Activated T-cell treated with anti-CD3 and anti-CD28 coated beads for 4 hours (primary cell): ENCODE data around the gene CAMK2A.

Experiments used
- DNase-seq: peaks from one replicate; pipeline ENCODE4 v3.0.0-alpha.2; 2020

CAMK2A gene

DNA sequence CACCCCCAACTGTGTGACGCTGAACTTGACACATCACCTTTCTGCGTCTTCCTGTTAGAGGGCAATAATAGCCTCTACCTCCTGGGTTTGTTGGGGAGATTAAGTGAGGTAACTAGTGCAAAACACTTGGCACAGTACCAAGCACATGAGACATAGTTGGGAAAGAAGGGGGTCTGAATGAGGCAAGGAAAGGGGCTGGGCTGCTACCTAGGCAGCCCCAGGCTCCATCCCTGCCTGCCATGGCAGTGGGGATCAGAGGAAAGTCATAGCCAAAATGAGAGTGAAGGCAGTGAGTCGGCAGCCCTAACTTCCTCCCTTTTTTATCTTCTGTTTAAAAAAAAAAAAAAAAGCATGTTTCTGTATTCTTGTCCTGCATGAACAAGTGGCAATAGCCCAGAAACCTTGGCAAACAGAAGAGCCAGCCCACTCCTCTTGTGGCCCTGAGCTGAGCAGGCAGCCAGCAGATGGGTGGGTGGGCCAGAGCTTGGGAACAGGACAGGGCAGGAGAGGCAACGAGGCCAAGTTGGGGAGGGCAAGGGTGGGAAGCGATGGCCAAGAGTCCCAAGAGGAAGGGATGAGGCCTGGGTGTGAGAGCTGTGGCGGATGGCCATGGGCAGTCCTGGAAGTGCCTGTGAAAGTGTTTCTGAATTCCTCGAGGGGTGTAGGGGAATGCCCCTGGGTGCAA lies 11.4 kb downstream of the CAMK2A start:
- no peak for DNase-seq

DNA sequence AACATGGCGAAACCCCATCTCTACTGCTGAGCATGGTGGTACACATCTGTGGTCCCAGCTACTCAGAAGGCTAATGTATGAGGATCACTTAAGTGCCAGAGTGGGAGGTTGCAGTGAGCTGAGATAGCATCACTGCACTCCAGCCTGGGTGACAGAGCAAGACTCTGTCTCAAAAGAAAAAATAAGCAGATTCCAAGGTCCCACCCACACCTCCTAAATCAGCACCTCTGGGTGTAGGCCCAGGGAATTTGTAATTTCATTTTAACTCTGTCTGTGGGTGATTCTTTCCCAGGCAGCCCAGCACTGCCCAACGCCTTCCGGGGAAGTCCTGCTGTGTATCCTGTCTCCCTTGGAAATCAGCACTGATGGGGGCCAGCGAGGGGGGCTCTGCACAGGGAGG lies 12.5 kb downstream of the CAMK2A start:
- DNase-seq, result no peak

DNA sequence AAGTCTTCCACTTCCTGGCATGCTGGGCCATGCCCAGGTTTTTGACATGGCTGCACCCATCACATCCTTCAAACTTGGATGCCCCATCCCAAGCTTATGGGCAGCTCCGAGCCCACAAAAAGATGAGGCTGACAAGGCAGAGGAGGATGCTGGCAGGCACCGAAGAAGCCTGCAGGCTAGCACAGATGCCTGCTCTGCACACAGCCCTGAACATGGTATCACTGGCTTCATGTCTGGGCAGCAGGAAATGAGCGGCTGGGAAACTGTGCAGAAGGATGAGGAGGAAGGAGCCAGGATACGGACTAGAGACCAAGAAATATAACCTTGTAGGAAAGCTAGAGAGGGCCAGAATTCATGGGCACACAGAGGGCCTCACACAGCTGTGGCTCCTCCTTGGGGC lies 14.8 kb downstream of the CAMK2A start:
- no peak for DNase-seq

DNA sequence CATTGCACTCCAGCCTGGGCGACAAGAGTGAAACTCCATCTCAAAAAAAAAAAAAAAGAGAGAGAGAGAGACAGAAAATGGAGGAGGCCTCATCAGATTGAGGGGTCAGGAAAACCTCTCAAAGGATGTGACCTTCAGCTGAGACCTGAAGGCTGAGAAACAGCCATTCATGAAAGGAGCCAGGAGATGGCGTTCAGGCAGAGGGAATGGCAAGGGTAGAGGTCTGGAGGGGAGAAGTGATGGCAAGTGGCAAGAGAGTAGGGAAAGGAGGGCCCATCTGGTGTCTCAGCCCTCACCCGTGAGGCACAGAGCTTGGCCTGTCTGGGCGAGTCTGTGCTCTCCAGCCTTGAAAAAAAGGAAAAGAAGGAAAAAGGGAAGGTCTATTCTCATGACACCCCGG lies 17.0 kb downstream of the CAMK2A start:
- no peak for DNase-seq

DNA sequence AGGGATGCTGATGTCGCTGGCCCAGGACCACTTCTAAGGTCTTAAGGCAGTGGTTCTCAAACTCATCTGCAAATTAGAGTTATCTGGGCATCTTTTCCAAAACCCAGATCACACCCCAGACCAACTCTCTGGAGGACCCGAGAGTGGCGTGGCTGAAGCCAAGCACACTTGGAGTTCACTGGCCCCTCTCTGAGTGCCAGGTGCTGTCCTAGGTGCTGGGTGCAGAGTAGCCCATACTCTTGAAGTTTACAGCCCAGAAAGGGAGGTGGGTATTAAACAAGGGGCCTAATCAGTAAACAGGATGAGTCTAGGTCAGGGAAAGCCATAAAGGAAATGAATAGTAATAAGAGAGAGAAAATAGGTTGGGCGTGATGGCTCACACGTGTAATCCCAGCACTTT lies 17.6 kb downstream of the CAMK2A start:
- no peak for DNase-seq

DNA sequence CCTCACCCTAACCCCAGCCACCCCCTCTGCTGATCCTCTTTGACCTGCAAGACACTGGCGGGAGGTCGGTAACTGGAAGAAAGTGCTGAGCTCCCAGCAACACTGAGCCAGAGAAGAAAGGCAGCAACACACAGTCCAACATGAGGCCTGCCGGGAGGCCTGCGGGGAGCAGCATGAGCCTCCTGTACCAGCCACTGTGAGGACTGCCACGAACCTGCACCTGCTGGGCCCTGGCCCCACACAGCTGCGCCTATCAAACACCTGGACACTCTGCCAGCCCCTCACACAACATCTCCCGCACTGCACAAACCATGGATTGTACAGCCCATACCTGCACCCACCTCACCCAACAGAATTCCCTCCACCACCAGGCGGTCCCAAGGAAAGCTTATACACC lies 18.3 kb downstream of the CAMK2A start:
- no peak for DNase-seq

DNA sequence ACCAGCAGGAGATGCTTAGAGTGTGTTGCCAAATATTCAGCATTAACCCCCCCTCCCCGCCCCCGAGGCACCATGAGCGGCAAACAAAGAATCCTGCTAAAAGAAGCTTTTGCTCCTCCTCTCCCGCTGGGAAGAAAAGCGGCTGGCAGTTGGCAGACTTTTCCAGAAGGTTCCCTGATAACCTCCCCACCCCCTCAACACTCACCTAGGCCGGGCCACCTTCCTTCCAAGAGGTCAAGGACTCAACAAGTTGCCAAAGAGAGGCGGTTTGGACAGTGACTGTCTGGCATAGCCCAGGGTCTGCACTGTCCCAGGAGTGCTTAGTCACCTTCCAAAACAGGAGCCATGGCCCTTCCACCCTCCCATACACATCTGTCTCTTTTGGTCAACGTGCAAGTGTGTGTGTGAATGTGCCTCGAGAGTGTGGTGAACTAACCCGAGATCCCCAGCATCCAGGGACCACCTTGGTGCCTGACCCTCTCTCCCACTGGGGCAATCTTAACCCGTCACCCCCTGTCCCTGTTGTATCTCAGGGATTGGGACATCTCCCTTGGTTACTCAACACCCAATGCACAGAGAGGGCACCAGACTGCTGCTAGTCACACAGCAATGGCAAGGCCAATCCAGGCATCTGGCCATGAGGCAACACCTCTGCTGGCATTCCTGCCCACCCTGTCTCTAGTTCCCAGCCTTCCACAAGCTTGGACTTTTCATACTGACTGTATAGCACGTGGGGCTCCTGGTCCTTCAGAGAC lies 18.9 kb downstream of the CAMK2A start:
- DNase-seq, result no peak

DNA sequence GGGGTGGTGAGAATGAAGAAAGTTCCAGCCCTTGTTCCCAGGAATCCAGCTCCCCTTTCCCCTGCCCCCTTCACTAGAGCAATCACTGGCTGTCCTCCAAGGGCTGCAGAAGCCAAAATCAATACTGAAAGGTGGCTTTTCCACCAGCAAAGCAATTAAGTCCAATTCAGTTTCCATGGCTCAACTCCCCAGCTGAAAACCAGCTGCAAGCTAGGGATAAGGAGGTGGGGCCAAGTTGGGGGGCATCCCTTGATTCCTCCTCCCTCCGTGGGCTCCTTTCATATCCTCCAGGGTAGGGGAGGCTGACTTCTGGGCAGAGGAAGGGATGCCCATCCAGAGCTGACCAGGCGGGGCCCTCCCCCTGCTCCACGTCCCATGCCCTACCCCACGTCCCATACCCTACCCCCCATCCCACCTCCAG lies 22.7 kb downstream of the CAMK2A start:
- no peak for DNase-seq

DNA sequence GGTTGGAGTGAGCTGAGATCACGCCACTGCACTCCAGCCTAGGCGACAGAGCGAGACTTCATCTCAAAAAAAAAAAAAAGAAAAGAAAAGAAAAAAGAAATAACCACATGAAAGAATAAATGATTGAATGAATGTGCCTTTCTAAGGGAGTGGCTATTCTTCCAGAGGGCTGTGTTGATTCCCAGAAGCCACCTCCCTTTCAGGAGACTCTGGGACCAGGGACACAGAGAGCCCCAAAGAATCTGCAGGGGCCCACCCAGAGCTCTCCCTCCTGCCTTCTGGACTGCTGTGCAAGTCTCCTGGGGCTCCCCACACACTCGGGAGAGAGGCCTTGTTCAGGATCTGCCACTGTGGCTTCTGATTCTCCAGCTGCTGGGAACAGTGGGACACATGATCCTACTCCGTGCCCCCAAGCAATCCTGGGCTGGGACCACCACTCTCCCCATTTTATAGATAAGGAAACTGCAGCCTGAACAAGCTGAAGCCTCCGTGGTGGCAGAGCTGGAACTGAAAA lies 23.6 kb downstream of the CAMK2A start:
- no peak for DNase-seq

DNA sequence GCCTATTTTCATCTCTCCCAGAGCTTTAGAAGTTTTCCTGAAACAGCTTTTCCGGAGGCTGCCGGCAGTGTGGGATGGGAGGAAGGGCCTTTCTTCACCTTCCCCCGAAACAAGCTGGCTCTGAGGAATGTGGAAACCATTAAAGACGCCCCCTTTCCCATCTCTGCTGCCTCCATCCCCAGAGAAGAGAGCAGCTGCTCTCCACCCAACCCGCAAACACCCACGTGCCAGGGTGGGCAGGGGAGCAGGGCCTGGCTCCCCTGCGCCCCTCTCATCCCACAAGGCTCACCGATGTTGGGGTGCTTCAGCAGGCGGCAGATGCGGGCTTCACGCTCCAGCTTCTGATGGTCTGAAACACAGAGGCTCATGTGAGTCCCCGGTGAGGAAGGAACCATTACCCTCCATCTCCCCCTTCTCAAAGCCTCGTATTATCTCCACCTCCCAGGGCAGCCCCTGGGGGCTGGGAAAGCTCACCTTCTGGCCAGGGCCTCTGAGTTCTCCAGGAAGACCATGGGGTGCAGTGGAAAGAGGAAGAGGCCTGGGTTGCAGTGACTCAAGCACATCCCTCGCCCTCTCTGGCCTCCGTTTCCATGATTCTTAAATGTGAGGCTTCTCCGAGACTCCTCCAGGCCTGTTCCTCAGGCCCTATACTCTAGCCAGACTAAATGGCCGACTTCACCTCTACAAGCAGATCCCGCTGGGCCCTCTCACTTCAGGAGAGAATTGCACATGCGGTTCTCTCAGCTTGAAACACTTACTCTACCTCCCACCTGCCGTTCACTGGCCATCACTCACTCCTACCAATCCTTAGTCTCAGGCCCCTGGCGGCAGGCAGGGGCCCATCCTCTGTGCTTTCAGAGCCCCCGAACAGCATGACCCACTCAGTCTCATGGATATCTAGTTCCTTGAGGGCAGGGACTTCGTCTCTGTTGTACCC lies 24.6 kb downstream of the CAMK2A start:
- DNase-seq, result no peak

DNA sequence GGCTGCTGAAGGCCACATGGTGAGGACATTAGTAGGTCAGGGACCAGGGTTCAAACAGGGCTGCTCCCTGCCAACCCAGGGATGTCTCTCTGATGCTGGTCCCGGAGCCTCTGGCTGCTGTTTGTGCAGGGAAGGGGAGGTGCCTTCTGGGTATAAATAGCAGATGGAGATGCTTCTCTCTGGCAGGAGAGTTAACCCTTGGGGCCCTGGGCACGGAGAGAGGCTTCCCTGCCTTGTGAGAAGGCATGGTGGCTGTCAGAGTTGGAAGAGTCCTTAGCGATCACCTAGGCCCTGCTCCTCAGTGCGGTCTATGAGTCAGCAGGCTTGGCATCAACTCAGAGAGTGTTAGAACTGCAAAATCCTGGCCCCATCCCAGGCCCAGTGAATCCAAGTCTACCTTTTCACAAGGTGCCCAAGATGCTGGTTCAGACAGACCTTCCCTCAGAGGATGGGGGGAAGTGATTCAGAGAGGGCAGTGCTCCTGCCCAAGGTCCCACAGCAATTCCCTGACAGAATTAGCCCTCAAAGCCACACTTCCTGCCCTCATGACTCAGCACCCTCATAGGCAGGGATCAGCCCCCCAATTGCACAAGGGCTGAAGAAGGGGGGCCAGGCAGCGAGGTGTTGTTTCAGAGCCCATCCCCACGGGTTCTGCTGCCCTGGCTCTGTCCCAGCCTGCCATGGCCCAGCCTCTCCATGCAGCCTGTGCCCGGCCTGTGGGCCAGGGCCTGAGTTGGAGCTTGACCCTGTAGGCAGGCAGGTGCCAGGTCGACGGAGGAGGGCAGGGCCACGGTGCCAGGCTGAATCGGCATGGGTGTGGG lies 25.6 kb downstream of the CAMK2A start:
- DNase-seq, result no peak

DNA sequence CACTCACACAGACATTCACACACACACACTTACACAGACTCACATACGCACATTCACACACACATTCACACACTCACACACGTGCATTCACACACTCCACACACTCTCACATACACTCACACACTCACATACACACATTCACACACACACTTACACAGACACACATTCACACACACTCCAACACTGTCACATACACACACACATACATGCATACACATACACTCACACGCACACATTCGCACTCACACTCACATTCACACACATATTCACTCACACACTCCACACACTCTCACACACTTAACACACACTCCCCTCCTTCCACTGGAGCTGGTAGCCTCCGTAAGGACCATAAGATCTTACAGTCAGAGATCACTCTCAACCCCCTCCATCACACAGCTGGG lies 26.2 kb downstream of the CAMK2A start:
- DNase-seq, result no peak

DNA sequence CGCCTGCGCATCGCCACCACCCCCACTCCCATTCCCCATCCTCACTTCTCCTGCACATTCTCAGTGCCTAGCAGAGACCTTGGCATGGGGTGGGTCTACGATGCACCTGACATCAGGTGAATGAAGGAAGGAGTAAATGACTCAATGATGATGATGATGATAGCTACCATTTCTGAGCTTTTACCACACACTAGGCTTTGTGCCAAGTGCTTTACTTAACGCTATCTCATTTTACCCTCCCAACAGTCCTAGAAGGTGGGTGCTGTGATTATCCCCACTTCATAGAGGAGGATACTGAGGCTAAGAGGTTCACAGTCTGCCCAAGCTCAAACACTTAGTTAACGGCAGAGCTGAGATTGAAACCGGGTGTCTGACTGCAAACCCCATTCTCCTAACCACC lies 27.1 kb downstream of the CAMK2A start:
- DNase-seq, result no peak

DNA sequence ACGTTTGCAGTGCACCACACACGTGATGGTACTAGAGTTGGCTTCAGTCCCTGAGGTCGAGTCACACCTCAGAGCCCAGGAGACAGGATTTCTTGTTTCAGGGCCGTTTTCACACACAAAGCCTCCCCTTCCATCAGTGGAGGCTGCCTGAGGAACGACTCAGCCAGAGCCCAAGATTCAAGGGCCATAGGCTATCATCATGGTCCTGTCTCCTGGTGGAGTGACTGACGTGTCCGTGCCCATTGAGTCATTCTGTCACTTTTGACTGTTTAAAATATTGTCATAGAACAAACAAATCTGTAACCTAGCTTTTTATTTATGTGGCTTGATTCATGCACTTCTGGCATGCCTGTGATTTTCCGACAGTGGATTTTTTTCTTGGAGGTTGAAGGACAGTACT lies 28.3 kb downstream of the CAMK2A start:
- no peak for DNase-seq

DNA sequence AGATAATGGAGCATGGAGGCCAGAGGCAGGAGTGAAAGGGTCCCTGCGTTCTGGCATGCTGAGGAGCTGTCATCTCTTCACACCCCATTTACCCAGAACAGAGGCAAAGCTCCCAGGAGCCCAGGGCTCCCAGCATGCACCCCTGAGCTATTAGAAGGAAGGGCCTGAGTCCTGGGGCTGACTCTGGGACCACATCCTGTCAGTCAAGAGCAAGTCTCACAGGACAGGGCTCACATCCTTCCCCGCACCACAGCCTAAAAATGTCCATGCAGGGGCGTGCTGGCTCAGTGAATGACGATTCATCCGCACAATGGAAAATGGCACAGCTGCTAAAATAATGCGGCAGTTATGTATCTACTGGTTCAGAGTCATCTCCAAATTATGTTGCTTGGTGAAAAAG lies 31.4 kb downstream of the CAMK2A start:
- DNase-seq, result no peak

DNA sequence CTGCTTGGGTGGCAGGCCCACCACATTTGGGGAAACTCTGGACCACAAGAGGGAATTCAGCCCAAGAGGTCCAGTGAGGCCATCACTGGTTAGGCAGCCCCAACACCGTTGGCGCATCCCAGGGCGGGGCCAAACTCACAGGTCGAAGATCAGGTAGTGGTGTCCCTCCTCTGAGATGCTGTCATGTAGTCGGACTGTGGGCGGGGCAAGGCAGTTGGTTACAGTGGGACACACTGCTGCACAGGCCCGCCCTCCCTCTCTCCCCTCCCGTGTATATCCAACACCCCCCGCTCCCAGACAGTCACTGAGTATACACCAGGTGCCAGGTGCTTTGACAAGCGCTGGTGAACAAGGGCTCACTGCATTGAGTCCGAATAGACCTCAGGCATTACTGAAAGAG lies 32.1 kb downstream of the CAMK2A start:
- no peak for DNase-seq

DNA sequence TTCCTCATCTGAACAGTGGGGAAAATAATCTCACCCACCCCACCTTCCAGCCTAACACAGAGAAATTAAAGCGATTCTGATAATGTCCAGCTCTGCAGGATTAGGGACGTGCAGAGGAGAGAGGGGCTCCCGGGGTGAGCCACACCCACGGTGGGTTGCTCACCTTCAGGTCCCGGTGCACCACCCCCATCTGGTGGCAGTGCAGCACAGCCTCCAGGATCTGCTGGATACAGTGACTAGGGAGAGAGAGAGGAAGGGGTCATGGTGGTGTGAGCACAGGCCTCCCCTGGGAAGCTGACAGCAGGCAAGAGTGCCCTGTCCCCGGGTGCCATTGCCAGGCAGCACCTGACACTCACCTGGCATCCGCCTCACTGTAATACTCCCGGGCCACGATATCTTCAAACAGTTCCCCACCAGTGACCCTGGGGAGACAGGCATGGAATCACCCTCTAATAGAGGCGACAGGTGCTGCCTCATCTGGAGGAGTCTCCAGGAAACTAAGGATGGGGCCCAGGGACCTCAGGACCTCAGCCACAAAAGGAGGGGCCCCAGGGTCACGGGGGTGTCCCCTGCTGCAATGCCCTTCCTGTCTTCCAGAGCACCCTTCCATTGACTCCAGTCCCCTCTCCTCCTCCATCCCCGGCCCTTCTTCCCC lies 33.0 kb downstream of the CAMK2A start:
- DNase-seq, result no peak

DNA sequence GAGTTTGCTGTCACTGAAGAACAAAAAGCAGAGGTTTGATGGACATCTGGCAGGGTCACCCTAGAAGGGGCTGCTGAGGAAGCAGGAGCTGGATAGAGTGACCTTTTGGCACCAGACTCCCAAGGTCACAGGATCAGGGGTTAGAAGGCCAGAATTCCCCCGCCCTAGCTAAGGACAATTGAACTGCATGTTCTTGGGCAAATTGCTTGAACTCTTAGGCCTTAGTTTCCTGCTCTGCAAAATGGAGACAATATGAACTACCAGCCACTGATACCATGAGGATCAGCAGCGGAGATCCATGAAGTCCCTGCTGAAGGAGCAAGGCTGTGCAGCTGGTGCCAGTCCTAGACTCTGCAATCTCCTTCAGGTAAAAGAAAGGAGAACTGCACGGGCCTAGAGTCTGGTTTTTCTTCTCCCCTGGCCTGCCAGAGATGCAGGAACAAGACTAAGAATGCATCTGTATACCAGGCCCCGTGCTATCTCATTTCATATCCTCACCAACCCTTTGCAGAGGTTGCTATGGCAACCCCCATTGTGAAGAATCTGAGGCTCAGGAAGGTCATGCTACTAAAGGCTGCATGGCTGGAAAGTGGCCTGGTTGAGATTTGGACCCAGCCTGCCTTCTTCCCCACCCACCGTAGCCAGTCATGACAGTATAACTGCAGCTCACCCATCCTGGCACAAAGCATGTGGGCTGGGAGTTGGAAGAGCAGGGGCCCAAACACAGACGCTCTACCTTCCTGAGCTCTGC lies 33.7 kb downstream of the CAMK2A start:
- DNase-seq, result no peak

DNA sequence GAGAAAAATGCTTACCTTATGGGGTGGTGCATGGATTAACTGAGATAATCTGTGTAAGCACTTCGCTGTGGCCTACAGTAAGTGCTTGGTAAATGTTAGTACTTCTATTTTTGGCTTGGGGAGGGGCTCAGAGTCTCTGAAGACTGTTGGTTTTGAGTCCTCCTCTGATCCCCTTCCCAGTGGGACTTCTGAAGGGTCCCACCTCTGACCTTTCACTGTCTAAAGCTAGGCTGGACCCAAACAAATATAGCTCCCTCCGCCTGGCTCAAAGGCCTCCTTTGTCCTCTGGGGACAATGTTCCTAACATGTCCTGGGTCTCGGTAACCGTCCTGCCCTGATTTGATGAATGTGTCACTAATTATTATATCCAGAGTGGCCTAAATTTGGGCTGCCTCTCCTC lies 34.8 kb downstream of the CAMK2A start:
- DNase-seq, result no peak

DNA sequence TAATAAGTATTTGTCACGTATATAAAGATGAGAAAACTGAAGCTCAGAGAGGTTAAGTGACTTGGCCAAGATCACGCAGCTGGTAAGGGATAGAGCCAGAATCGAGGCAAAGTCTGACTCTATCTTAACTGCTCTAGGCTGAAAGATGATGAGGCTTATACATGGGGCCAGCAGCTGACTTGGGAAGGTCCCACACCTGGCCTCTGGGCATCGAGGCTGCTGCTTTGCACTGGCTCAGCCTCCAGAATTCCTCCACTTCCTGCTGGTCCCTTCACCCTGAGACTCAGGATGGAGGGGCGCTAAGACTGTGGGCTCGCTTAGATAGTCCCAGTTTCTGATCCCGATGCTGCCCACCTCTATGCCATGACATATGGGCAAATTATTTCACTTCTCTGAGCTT lies 35.2 kb downstream of the CAMK2A start:
- DNase-seq, result no peak
